Left kidney (tissue), 2 donors: ENCODE measurements around the gene GDNF. TPM values are rescaled to one million over a fixed set of nuclear protein-coding genes. Genes with fewer than 3 reads are reported as not detected.
"Not testable (repeated sequence)": the region's sequence is repeated elsewhere in the genome, so short reads cannot be mapped to it uniquely, and the experiment has no call there.

Experiments
- DNase-seq: peaks from one replicate; pipeline ENCODE4 v3.0.0-alpha.2; 2013
- polyA plus RNA-seq: library from polyadenylated mRNA; unstranded; fragments of 120-200 nt; gene quantifications from one replicate; pipeline ENCODE4 v1.2.1, GENCODE V29; 2013; ENCODE audit not compliant: insufficient read length

The GDNF gene
- polyA plus RNA-seq, 1 donor: 17.5 TPM

DNA sequence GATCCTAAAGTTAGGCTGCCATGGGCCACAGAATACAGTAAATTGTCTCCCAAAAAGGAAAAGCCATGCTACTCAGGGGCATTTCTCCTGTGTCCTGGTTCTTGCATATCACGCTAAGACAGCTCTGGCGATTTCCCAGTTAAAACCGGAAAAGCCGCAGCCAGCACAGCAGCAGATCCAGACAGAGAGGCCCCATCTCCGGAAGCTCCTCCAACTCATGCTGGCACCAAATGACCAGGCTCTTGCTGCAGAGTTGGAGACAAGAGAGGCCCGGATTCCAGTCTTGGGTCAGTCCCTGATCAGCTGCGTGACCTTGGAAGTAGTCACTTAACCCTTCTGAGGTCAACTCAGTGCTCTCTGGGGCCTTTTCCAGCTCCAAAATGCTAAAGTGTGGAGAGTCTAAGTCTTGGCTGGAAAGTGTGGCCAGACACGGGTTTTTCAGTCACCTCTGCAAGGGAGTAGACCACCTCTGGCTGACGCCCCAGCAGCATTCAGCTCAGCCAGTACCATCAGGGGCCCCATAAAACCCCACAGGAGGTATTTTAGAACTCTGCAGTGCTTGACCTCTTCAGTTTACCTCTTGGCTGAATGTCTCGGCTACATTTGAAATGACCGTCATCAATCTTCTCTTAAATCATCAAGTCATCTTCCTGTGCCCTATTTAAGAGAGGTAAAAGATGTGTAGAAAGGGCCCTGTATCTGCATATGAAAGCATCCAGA is 16.2 kb downstream of the GDNF start:
- DNase-seq: no peak

DNA sequence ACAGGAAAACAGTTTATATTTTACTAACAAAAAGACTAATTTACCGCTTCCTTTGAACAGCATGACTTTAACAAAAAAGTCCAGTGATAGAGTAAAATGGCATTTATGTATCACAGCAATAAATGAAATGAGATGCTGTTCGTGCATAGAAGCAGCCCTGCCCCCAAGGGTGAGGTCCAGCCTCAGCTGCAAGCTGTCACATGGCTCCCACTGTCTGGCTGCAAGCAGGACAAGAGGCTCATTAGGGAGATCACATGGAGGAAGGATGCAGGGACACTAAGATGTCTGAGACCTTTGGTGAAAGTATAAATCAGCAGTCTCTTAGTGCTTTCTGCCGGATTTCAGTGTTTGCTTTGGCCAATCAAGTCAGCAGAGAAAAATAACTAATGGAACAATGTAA is 23.0 kb downstream of the GDNF start:
- DNase-seq: peak; percentile 55

GRCh38 chr5:37816331-37816730 is 23.5 kb downstream of the GDNF start:
- DNase-seq: no peak

DNA sequence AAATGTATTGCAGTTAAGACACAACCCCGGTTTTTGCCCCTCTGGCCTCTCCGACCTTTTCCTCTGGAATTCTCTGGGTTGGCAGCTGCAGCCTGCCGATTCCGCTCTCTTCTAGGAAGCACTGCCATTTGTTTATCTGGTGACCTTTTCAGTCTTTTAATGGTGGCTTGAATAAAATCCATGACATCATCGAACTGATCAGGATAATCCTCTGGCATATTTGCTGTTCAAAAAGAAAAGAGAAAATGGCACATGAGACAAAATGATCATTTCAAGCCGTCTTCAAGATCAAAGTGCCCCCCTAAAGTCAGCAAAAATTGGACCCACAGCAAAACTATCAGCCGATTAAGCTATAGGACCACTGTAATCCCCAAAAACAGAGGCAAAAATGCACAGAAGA is 23.9 kb downstream of the GDNF start:
- DNase-seq: no peak

DNA sequence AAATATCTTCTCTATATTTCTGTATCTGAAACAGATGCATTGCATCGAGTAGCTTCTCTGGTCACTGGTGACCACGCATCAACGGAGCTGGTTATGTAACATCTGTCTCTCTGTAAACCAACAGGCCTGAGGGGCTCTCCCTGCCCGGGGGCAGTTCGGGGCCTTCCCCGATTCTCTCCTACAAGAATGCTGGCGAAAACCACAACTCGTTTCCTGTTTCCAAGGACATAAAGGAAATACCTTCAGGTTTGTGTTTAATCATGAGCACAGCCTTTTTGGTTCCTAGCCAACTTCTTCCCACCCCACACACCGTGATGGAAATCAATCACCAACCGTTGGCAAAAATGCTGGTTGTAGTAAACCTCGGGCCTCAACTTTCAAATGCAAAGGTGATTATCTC is 25.1 kb downstream of the GDNF start:
- DNase-seq: no peak

GRCh38 chr5:37812365-37812764 is 27.5 kb downstream of the GDNF start:
- no peak for DNase-seq

- no peak for DNase-seq
These were observed 28.0 kb downstream of the GDNF start for GRCh38 chr5:37811866-37812265.

DNA sequence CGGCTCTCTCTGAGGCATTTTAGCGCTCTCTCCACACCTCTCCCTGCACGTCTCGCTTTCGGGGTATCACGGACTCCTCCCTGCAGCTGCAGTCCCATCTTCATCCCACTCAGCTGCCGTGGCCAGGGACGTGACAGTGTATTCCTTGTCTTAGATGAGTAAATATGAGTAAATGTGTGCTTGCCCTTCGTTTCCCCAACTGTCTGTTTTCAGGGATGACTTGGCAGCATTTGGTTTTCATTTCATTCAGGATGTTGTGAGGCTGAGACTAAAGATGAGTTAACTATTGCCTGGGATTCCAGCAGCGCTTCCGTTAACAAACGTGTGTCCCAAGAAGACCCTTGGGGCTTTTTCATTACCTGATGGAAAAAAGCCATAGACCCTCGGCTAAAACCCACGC is 29.5 kb downstream of the GDNF start:
- DNase-seq: no peak

- no peak for DNase-seq
These were observed 30.9 kb downstream of the GDNF start for GRCh38 chr5:37808945-37809344.

GRCh38 chr5:37807621-37808301 is 32.1 kb downstream of the GDNF start:
- DNase-seq: no peak

DNA sequence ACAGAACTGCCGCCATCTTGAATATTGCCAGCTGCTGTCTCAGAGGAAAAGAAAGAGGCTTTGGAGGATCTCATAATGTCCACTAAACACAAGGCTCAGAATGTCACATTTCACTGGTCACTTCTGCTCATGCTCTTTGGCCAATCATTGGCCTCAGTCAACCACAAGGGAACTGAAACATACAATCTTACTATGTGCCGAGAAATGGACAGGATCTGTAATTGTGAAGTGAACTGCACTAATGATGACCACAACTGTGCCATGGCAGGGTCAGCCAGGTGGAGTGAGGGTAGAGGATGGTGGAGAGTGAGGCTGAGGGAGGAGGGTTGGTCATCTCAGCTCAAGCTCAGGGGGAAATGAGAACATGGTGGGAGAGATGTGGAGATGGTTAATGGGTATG is 32.8 kb downstream of the GDNF start:
- no peak for DNase-seq

GRCh38 chr5:37806476-37806875 is 33.4 kb downstream of the GDNF start:
- DNase-seq: no peak

DNA sequence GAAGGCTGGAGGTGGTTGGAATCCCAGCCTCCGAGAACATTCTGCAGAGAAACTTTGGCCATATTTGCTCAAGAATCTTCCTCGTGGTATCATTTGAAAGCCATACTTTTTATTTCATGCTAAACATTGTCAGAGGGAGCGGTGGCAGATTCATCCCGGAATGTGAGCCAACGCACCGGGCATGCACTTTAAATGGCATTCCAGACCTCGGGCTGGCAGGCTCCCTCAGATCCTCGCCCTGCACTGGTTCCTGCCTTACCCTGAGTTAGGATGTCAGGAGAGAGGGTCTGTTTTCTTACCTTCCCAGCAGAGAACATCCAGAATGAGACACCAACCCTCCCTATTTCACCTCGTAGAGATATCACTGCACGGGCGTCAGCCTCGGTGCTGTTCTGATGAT is 33.8 kb downstream of the GDNF start:
- DNase-seq: no peak

DNA sequence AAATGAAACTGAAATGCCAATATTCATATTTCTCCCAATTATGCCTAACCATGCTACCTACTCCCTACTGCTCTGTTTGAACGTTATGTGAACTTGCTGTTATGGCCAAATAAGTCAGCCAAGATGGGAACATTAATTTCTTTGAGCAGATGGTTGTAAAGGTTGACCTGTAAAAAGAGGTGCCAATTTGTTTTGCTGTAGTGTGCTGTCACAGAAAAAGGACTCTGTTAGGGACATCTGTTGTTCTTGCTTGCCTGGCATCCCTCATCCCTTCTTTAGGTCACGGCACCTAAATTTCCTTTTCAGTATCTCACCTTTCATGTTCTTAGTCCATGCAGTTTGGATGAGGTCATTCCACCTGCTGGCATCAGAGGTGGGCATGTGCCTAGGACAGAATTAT is 35.4 kb downstream of the GDNF start:
- no peak for DNase-seq

GRCh38 chr5:37803487-37803886 is 36.4 kb downstream of the GDNF start:
- DNase-seq: no peak

DNA sequence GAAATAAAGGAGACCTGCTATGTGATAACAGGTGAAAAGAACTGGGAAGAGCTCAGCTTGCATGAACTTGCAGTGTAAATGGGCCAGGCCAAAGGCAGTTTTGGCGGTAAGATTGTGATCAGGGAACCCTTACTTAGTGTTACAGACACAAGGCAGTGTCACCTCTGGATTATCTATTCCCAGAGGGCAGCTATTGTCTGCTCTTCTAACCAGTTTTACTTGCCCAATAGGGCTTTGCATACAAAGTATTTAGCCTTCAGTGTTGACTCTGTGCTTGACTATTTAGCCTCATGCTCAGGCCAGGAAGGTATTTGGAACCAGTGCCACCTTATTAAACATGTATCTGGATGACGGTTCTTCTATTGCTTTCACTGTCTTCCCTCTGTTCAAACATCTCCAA is 38.3 kb downstream of the GDNF start:
- no peak for DNase-seq

- no peak for DNase-seq
These were observed 39.9 kb downstream of the GDNF start for GRCh38 chr5:37799865-37800421.

DNA sequence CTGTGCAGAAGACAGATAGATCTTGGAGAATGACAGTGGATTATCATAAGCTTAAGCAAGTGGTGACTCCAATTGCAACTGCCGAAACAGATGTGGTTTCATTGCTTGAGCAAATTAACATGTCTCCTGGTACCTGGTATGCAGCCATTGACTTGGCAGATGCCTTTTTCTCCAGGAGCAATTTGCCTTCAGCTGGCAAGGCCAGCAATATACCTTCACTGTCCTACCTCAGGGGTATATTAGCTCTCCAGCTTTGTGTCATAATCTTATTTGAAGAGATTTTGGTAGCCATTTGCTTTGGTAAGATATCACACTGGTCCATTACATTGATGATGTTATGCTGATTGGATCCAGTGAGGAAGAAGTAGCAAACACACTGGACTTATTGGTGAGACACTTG is 43.4 kb downstream of the GDNF start:
- DNase-seq: not testable (repeated sequence)

DNA sequence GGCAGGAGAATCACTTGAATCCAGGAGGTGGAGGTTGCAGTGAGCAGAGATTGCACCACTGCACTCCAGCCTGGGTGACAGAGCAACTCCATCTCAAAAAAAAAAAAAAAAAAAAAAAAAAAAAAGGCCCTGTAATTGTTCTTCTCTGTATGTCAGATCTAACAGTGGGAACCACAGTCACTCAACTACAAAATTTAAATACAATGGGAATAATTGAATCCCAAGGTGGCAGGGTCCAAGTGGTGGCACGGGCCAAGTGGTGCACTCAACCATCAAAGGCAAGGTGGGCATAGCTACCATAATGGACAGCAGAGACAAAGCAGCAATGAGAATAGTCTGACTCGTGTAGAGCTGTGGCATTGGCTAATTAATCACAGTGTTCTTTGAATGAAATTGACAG is 44.5 kb downstream of the GDNF start:
- not testable (repeated sequence) for DNase-seq

DNA sequence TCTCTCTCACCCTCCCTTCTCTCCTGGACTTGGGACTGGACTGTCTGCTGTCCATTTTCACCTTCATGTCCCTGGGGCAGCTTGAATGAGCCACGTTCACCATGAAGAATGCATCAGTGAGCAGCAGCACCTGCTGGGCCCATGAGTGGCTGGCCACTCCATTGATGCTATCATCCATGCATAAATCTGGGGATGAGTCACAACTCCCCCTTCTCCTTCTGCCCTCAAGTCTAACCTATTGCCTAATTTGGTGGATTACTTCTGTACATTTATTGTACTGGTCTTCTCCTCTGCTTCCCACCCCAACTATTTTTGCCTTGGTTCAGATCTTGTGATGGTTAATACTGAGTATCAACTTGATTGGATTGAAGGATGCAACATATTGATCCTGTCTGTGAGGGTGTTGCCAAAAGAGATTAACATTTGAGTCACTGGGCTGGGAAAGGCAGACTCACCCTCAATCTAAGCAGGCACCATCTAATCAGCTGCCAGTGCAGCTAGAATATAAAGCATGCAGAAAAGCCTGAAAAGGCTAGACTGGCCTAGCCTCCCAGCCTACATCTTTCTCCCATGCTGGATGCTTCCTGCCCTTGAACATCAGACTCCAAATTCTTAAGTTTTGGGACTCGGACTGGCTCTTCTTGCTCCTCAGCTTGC is 46.7 kb downstream of the GDNF start:
- DNase-seq: no peak

DNA sequence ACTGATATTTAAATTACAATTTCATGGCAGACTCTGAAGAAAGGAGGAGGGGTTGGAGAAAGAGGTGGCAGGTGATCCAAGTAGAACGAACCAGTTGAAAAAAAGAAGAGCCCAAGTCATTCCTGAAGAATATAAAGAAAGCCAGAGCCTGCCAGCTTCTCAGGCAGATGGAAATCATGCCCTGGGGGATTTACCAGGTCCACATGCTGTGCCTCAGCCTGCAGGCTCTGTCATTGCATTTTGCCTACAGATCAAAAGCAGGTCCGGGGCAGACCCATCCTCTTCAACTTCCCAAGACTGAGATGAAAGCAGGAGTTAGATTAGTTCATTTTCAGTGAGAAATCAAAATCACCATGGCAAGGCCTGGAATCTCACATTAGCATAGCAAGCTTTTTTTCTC is 48.5 kb downstream of the GDNF start:
- DNase-seq: no peak

DNA sequence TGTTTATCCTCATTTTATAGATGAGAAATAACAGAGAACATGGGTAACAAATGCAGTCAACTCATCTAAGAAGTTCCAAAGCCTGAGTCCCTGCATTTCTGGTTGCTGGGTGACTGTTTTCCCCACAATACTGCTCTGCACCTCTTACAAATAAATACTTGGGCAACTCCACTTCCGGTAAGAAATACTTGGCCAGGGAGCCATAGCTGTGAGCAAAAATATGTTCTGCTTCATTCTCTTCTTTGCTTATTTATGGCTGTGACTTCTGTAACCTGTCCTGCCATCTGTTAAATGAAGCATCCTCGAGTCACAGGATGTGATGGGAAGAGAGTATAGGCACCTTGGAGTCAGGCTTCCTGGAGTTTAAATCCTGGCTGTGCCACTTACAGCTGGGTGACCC is 49.9 kb downstream of the GDNF start:
- DNase-seq: no peak

DNA sequence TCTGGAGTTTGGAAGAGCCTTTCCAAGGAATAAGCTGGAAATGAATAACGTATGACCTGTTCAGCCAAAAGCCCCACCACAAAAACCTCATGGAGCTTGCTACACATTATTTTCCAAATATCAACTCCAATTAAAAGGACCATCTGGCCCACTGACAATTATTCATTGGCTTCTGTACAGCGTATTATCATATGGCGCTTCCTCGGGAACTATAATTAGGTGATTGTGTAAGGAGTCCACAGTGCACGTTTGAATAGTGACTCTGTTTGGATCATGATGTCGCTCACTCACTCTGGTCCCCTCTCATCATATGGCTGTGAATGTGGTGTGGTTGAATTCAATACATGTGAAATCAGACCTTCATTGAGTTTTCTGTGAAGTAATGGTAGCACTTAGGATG is 52.1 kb downstream of the GDNF start:
- no peak for DNase-seq
